GM18508 (cell line): ENCODE data around the gene EMC6.

Experiments used
- ATAC-seq: cut with Tn5 transposase; IDR thresholded peaks from one replicate; pipeline ENCODE4 v1.9.1; 2021; ENCODE audit warnings: moderate number of reproducible peaks; ENCODE audit not compliant: insufficient read depth, unreplicated experiment

Gene EMC6

GRCh38 chr17:3655766-3656165 lies 12.8 kb upstream of the EMC6 start:
- ATAC-seq = no peak

- no peak for ATAC-seq
Measured at GRCh38 chr17:3656353-3656752, 12.3 kb upstream of the EMC6 start.

- no peak for ATAC-seq
Measured at GRCh38 chr17:3656755-3657587, 11.6 kb upstream of the EMC6 start.

GRCh38 chr17:3657588-3657869 lies 11.1 kb upstream of the EMC6 start:
- ATAC-seq = no peak

DNA sequence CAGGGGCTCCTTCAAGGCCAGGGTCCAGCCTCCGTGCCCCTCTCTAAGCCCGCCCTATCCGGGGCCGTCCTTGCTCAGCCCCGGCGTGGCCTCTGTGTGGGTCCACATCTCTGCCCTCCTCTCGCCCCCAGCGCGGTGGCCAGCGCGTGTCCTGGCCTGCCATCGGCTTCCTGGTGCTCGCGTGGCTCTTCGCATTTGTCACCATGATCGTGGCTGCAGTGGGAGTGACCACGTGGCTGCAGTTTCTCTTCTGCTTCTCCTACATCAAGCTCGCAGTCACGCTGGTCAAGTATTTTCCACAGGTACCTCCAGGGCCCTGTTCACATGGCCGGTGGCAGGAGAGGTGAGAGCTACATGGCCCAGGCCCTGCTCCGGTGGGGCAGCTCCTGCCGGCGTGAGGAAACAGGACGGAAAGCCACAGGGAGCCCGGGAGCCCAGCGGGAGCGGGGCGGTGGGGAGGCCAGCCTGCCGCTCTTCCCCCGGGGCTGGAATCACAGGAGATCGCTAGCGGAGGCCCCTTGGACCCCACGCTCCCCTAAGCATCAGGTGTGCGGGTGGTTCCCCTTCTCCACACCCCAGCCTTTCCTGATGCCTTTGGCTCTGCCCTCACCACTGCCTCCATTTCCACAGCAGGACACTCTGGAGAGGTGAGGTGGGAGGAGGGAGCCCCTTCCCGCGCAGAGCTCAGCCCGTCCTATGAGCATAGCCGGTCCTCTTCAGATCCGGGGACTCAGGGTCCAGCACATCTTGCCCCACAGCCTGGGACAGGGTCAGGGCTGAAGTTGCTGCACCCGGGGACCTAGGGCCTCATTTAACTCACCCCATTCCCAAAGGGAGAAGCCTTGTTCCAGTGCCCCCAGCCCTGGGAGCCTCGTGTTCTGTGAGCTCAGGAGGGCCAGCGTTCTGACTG lies 10.5 kb upstream of the EMC6 start:
- ATAC-seq = no peak

GRCh38 chr17:3658784-3659449 lies 9.7 kb upstream of the EMC6 start:
- ATAC-seq = no peak

DNA sequence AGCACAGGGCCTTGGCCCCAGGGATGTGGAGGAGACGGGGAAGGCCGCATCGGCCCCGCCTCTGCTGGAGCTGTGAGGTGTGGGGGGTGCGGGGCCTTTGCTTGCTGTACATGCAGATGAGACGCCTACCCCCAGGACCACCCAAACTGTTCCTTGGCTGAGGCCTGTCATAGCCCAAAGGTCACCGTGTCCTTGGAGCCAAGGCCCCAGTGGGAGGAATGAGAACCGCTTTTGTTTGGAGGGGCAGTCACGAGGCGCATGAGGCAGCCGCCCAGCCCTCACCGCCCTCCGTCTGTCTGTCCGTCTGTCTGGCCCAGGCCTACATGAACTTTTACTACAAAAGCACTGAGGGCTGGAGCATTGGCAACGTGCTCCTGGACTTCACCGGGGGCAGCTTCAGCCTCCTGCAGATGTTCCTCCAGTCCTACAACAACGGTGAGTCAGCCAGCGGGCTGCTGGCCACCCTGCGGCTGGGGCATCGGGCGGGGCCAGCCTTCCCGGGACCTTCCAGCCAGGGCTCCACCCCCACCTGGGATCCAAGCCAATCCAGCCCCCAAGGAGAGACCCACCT lies 9.0 kb upstream of the EMC6 start:
- no peak for ATAC-seq

- no peak for ATAC-seq
Measured at GRCh38 chr17:3660311-3660891, 8.2 kb upstream of the EMC6 start.

- no peak for ATAC-seq
Measured at GRCh38 chr17:3663102-3664011, 5.3 kb upstream of the EMC6 start.

DNA sequence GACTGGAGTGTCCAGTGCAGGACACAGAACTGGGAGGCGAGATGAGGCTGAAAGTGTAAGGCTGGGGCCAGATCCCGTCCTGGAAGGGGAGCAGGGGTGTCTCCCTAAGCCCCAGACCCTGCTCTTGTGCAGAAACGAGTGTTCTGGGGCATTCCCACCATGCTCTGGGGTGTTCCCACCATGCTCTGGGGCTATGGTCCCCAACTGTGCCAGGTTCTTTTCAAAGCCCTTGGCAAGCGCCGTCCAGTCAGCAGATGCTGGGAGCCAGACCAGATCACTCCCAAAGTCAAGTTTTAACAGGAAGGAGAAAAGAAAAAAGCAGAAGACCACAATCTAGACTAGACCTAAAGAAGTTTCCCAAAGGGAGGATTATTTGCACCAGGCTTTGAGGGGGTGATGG lies 2.8 kb upstream of the EMC6 start:
- no peak for ATAC-seq

GRCh38 chr17:3666516-3666915 lies 2.1 kb upstream of the EMC6 start:
- no peak for ATAC-seq

DNA sequence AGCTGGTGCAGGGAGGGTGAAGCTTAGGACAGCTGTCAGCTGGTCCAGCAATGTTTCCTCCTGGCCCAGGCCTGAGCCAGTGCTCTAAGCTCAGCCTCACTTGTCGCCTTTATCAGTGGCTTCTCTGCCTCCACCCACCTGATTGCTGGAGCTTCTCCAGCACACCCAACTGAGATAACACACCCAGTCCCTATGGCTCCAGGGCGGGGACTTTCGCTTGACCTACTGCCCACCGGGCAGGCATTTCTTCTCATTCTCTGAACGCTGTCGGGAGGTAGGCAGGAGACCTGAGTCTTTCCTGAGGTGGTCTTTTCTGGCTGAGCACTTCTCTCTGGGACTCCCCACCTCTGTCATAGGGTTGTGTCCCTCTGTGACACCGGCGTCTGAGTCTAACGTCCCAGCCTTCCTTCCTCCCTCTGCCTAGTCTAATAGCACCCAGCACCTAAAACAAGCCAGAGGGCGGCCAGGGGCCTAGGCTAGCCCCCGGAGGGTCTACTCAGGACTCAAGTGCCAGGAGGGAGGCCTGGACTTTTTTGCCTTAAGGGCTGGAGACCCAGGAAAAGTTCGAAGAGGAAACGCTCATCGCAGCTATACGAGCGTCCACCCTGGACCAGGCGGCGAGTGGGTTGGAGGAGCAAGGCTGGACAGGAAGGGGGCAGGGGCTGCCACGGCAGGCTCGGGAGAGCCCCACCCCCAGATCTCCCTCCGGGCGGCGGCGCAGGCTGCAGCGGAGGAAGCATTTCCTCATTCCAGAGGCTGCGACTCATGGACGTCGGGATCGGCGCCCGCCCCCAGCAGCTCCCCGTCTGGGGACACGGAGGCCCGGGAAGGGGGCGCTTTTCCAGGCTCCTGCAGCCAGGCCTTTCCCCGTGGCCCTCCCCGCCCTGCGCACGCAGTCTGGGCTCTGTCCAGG lies 990 bp upstream of the EMC6 start:
- peak; percentile 5 for ATAC-seq

GRCh38 chr17:3669085-3669347 lies 404 bp downstream of the EMC6 start:
- ATAC-seq = no peak

- ATAC-seq = no peak
Measured at GRCh38 chr17:3669548-3669947, 936 bp downstream of the EMC6 start.

- ATAC-seq = no peak
Measured at GRCh38 chr17:3672571-3672970, 4.0 kb downstream of the EMC6 start.

DNA sequence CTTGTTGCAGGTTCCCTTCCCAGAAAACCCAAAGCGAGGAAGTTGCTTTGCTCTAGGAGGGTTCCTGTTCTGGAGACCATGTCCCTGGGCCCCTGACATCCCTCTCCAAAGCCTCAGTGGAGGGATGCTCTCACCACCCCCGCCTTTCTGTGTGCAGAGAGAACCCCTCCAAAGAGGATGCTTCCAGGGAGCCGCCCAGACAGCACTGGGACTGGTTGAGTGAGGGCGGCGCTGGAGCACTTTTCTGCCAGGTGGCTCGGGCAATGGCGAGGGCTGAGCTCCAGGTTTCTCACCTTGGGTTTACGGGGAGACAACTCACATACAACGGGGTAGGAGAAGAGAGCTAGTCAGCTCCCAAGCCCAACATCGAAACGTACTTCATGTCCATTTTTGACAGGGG lies 7.3 kb downstream of the EMC6 start:
- ATAC-seq = no peak

DNA sequence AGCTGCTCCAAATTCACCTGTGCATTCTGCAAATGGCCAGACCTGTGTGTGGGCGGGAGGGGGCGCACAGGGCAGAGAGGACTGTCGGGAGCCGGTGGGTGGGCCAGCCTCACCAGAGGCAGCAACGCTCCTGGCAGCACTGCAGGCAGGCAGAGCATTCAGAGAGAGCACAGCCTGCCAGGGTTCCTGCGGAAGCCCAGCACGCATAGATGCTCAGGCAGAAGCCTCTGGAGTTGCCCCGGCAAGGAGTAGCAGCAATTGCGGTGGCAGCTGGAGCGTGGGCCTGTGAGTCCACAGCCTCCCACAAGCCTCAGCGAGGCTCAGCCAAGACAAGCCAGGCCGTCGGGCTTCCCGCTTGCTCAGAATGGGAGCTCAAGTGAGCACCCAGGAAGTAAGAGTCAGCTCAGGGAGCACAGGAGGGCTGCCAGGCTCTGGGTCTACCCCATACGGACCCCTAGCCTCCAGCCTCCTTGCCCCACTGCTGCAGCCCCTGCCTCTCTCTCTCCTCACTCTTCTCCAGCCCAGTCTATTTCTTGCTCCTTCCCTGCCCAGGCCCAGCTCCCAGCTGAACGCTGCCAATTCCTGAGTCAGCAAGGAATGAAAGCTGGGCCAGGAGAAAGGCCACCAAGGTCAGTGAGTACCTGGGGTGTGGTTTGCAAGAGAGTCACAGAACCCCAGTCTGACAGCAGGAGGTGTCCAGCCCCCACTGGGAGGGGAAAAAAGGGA lies 9.6 kb downstream of the EMC6 start:
- no peak for ATAC-seq
